HG02981 (cell line): Measurements from ENCODE around the gene POFUT2.

Experiments used
- ATAC-seq: cut with Tn5 transposase; IDR thresholded peaks from one replicate; pipeline ENCODE4 v1.9.1; 2021; ENCODE audit warnings: mild to moderate bottlenecking, moderate library complexity; ENCODE audit not compliant: unreplicated experiment

The POFUT2 gene

GRCh38 chr21:45285266-45285931, 2.3 kb downstream of the POFUT2 start:
- no peak for ATAC-seq

DNA sequence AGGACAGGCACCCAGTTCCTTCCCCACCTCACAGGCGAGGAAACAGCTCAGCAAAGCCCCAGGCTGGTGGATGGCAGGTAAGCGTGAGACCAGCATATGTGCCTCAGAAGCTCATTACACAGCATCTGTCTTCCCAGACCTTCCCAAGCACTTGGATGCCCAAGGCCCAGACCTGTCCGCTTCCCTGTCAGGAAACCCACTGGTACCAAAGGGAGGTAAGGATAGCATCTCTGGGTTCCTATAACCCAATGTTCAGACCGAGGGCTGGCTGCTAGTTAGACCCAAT, 3.3 kb downstream of the POFUT2 start:
- ATAC-seq, result no peak

DNA sequence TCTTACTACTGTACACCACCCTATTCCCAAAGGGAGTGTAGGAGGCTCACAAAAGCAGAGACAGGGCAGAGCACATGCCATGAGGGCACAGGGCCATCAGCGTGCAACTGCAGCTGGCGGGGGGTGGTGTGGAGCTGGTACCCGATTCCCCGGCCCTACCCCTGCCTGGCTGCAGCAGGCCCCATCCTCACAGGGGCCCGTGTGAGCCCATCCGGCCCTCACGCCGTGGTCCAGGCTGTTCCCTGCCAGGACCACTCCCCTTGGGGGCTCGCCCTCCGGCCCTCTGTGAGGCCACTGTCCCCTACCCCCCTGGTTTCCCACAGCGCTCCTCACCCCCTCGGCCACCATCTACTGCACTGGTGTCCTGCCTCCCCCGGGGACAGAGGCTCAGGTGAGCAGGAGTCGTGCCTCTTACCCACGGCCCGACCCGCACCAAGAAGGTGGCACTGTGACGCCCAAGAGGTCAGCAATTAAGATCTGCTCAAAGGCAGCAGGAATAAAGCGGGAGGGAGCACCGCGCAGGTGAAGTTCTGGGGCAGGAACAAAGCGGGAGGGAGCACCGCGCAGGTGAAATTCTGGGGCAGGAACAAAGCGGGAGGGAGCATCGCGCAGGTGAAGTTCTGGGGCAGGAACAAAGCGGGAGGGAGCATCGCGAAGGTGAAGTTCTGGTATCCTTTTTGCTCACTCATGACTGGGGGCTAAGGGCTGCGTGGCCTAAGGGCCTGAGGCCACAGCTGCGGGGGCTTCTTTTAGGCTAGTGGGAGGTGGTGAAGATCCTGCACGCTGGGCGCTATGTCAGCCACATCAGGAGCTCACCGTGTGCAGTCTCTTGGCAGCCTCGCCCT, 3.9 kb downstream of the POFUT2 start:
- no peak for ATAC-seq

GRCh38 chr21:45283035-45283610, 4.6 kb downstream of the POFUT2 start:
- ATAC-seq, result no peak

DNA sequence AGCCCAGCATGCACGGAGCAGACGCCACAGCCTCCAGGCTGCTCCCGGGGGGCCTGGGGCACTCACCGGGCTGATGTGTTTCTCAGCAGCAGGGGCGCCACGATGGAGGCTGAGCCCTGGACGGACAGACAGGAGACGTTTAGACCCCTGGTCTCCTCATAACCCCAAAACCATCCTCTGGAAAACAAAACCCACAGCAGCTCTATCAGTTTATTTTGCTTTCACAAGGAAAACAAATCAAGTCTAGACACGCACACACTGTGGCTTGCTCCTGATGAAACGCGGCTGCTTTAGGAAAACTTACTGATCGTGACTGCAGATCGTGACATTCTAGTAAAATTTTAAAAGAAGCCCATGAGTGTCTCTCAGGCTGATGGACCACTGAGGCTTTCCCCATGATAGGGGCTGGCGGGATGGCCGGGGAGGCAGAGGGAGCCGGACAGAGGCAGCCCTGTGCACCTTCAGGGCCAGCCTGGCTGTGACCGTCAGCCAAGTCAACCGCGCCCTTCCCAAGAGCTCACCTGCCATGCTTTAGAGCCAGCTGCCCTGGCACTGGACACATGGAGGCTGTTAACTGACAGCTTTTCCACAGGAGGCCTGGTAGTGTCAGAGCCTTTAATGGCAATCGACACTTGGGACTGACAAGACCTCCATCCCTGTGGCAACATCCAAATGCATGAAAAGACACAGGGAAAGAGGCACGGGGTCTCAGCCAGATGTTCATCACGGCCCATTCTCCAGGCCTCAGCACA, 5.2 kb downstream of the POFUT2 start:
- no peak for ATAC-seq

DNA sequence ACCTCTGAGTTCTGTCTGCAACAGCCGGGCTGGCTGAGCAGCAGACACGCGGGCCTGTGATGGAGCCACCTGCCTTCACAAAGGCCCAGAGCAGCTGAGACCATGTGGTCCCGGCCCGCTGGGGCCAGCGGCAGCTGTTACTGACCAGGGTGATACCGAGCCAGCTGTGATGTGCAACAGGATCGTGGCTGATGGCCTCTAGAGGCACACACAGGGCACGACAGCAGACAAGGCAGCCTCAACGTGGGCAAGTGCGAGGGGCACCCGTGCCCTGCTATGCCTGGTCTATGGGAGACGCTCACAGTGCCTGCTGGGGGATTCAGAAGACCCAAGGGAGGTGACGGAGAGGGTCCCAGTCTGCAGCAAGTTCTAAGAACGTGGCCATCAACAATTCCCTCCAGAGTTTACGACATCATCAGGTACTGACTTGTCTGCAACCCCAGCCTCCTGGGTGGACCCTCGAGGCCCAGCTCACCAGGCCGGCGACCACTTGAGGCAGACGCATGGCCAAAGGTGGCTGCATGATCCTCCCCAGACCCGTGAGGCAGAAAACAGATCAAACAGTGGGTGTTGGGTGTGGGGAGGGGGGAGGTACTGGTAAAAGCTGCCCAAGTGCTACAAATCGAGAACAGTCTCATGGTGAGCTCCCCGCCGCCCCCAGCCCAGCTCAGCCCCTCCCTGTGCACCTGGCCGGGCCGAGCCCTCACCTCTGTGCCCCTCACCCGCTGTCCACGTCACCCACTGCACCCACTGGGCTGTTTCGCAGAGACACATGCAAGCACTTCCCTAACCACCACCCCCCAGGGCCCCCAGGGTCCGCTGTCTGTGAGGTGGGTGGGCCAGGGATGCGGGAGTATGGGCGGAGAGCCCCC, 6.0 kb downstream of the POFUT2 start:
- no peak for ATAC-seq

DNA sequence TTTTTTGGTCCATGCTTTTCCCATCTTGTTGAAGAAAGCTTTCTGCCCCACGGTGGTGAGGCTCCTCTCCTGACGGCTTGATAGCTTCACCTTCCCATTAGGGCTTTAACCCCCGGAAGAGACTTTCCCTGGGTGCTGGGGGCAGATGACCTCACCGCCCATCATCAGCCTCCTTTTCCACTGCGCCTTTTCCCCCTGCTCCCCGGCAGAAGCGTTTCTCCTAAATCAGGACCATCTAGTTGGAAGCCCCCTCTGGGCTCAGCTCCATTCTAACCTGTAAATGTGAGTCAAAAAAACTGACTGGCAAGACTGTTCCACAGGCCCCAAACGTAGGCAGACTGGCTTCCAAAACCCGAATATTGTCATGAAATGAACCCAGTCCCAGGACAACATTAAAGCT, 6.7 kb downstream of the POFUT2 start:
- ATAC-seq, result no peak

GRCh38 chr21:45280178-45280821, 7.4 kb downstream of the POFUT2 start:
- ATAC-seq, result no peak

GRCh38 chr21:45279446-45280177, 8.1 kb downstream of the POFUT2 start:
- no peak for ATAC-seq

GRCh38 chr21:45278156-45278911, 9.4 kb downstream of the POFUT2 start:
- ATAC-seq, result no peak

DNA sequence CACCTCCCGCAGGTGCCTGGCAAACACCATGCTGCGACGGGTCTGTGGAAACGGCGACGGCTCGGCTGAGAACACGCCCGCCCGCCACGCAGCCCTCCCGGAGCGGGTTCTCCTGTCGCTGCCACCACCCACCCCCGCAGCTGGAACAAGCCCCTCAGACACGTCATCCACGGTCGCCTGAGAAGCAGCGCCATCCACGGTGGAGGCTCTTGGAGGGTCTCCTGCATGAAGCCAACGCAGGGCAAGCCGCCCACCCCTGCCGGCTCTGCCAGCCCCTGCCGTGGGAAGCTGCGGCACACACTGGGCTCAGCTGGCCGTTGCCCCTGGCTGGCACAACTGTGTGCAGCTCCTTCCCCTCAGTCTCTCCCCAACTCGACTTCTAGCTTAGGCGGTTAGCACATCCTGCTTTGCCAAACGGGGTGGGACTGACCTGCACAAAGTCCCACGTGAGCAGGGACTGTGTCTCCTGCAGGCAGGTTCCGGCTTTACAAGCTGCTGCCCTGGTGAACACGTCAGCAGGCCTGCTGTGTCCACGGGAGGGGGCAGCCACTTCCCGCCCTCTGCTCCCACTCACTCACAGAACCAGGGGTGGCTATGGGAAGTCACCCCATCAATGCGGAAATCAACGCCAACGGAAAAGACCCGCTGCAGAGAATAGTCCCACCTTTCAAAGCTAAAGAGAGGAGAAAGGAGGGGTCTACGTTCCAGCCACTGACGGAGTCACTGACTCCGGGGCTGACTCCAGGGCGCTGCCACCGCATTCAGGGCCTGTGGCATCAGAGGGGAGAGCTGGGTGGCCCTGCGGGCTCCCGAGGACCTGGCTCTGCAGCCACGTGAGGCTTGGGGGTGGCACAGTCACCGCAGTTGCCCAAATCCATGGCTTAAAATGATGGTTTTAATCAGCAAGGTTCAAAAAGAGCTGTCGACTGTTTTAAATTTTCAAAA, 10.3 kb downstream of the POFUT2 start:
- ATAC-seq, result no peak

DNA sequence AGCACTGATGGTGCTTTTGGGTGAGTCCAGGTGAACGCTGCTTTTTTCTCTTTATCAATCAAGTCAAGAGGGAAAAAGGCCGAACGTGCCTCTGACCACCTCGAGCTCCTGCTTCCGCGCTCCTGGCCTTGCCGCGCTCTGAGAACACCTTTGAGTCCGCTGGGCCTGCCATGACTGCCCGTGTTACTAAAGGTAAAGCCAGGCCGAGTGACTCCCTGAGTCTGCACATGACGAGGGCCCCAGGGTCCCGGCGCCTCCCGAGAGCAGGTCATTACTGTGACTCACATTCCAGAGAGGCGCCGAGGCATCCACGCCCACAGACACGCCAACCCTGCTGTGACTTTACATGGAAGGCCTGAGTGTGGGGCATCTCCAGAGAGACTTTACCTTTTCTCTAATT, 11.1 kb downstream of the POFUT2 start:
- no peak for ATAC-seq

- no peak for ATAC-seq
These were observed 17.3 kb downstream of the POFUT2 start for GRCh38 chr21:45270306-45270821.

- no peak for ATAC-seq
These were observed 17.8 kb downstream of the POFUT2 start for GRCh38 chr21:45269861-45270260.

GRCh38 chr21:45267390-45267760, 20.3 kb downstream of the POFUT2 start:
- no peak for ATAC-seq

- no peak for ATAC-seq
These were observed 20.9 kb downstream of the POFUT2 start for GRCh38 chr21:45266518-45267389.
